NCI-H2227 (cell line): Measurements from ENCODE around the gene BAZ1A.
"Not testable (repeated sequence)": the region's sequence is repeated elsewhere in the genome, so short reads cannot be mapped to it uniquely, and the experiment has no call there.

Experiments used
- DNase-seq: peaks from one replicate; lab custom pipeline; 2025; ENCODE audit not compliant: unreplicated experiment; lab: John Stamatoyannopoulos, UW

BAZ1A gene

GRCh38 chr14:34792598-34792997 lies 82.6 kb downstream of the BAZ1A start:
- no peak for DNase-seq

- DNase-seq, result no peak
Measured at GRCh38 chr14:34785223-34786006, 89.7 kb downstream of the BAZ1A start.

GRCh38 chr14:34782031-34782430 lies 93.1 kb downstream of the BAZ1A start:
- DNase-seq, result no peak

- no peak for DNase-seq
Measured at GRCh38 chr14:34781242-34781641, 93.9 kb downstream of the BAZ1A start.

GRCh38 chr14:34780646-34781045 lies 94.5 kb downstream of the BAZ1A start:
- DNase-seq, result no peak

GRCh38 chr14:34778744-34779143 lies 96.4 kb downstream of the BAZ1A start:
- no peak for DNase-seq

- DNase-seq, result no peak
Measured at GRCh38 chr14:34776611-34777010, 98.5 kb downstream of the BAZ1A start.

GRCh38 chr14:34775922-34776321 lies 99.2 kb downstream of the BAZ1A start:
- no peak for DNase-seq

GRCh38 chr14:34775342-34775741 lies 99.8 kb downstream of the BAZ1A start:
- no peak for DNase-seq

GRCh38 chr14:34770901-34771300 lies 104.3 kb downstream of the BAZ1A start:
- no peak for DNase-seq

GRCh38 chr14:34766606-34767005 lies 108.6 kb downstream of the BAZ1A start:
- DNase-seq, result no peak

- no peak for DNase-seq
Measured at GRCh38 chr14:34766060-34766459, 109.1 kb downstream of the BAZ1A start.

- no peak for DNase-seq
Measured at GRCh38 chr14:34755215-34755614, 119.9 kb downstream of the BAZ1A start.

GRCh38 chr14:34754687-34755086 lies 120.5 kb downstream of the BAZ1A start:
- no peak for DNase-seq

- no peak for DNase-seq
Measured at GRCh38 chr14:34750670-34751069, 124.5 kb downstream of the BAZ1A start.

GRCh38 chr14:34750233-34750632 lies 124.9 kb downstream of the BAZ1A start:
- DNase-seq, result no peak

- DNase-seq, result no peak
Measured at GRCh38 chr14:34749408-34749807, 125.8 kb downstream of the BAZ1A start.

GRCh38 chr14:34742270-34743115 lies 132.7 kb downstream of the BAZ1A start:
- no peak for DNase-seq

- no peak for DNase-seq
Measured at GRCh38 chr14:34741840-34742239, 133.3 kb downstream of the BAZ1A start.

- DNase-seq, result not testable (repeated sequence)
Measured at GRCh38 chr14:34740139-34740538, 135.0 kb downstream of the BAZ1A start.

GRCh38 chr14:34737079-34737478 lies 138.1 kb downstream of the BAZ1A start:
- DNase-seq, result not testable (repeated sequence)

- DNase-seq, result no peak
Measured at GRCh38 chr14:34733245-34733644, 141.9 kb downstream of the BAZ1A start.
